ENCODE measurements around the gene NCKAP5. TPM values are rescaled to one million over a fixed set of nuclear protein-coding genes. Genes with fewer than 3 reads are reported as not detected.

The NCKAP5 gene
- polyA plus RNA-seq, 2 of the 4 experiments (the other 2 are of a cell fraction), result 3.0 to 4.1 TPM

DNA sequence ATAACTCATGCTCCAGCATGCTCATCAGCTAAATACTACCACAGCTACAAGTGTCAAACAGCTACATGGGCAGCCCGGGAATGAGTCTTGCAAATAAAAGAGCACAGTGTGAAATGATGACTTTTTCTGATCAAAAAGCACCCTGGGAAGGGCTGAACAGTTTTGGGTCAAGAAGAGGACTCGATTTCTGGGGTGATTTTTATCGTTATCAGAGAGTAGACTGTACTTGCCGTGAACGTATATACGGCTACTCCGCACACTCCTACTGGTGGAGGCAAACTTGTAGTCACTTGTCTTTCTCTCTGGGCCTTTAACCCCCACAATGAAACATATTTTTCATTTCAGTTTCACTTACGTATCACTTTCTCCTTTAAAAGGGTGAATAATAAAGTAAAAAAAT lies 54.4 kb downstream of the NCKAP5 start:
- POLR2A ChIA-PET, result no interaction called here
- ATAC-seq, result no peak
- Histone ChIP-seq H3K4me3 (no peak overlapping the region), H3K9me3 (no peaks in the 10 kb centered on the region), H3K27ac (no peak overlapping the region), H3K4me1 (no peaks in the 10 kb centered on the region), H3K4me2 (no peak overlapping the region)
- CTCF ChIA-PET, result interaction anchor here (1.1 to 1.5 kb wide), 4 partner anchors 9 to 28 kb away, joined by 3 to 6 read pairs (median 4); no protein-coding TSS in a partner anchor
- FAIRE-seq, result no peak
- no peak for DNase-seq (ENCODE audit: low read depth in 1 of 2, low spot score in 1 of 2)
- WGBS (ENCODE audit: missing lambda C conversion rate), result 73% methylated on average over 8 of the region's 8 CpGs
- TF ChIP-seq RARB (CRISPR knock-in tag; IDR thresholded peaks at IDR 0.05) (no peak), JUNB (IDR thresholded peaks at IDR 0.05) (no peak), KDM5A (IDR thresholded peaks at IDR 0.05) (no peak), GATA3 (IDR thresholded peaks at IDR 0.05; ENCODE audit: borderline replicate concordance) (no peak), EHF (CRISPR knock-in tag; IDR thresholded peaks at IDR 0.05) (no peak), PHF8 (IDR thresholded peaks at IDR 0.05; ENCODE audit: borderline replicate concordance, low read depth) (no peak), EHMT2 (IDR thresholded peaks at IDR 0.05; ENCODE audit: low read depth) (no peak), JUN (IDR thresholded peaks at IDR 0.05) (no peak), ZC3H11A (IDR thresholded peaks at IDR 0.05) (no peak), CHD2 (IDR thresholded peaks at IDR 0.05; ENCODE audit: low read length, partially characterized antibody) (no peak), FOSL2 (IDR thresholded peaks at IDR 0.05) (no peak), FOSL2 (CRISPR knock-in tag; IDR thresholded peaks at IDR 0.05) (no peak), RAD21 (conservative IDR thresholded peaks at IDR 0.05 in 1 of 2, IDR thresholded peaks at IDR 0.05 in 1 of 2) (no peak), TP53 (CRISPR knock-in tag; IDR thresholded peaks at IDR 0.05) (no peak), NFE2L2 (conservative IDR thresholded peaks at IDR 0.05; ENCODE audit: low read length) (no peak), FOSB (CRISPR knock-in tag; IDR thresholded peaks at IDR 0.05) (no peak), POLR2AphosphoS2 (conservative IDR thresholded peaks at IDR 0.05; ENCODE audit: low read length) (no peak)
- TF ChIP-seq, protein P1, sequence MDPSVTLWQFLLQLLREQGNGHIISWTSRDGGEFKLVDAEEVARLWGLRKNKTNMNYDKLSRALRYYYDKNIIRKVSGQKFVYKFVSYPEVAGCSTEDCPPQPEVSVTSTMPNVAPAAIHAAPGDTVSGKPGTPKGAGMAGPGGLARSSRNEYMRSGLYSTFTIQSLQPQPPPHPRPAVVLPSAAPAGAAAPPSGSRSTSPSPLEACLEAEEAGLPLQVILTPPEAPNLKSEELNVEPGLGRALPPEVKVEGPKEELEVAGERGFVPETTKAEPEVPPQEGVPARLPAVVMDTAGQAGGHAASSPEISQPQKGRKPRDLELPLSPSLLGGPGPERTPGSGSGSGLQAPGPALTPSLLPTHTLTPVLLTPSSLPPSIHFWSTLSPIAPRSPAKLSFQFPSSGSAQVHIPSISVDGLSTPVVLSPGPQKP (IDR thresholded peaks at IDR 0.05; ENCODE audit: low read depth, low read length), result no peak

DNA sequence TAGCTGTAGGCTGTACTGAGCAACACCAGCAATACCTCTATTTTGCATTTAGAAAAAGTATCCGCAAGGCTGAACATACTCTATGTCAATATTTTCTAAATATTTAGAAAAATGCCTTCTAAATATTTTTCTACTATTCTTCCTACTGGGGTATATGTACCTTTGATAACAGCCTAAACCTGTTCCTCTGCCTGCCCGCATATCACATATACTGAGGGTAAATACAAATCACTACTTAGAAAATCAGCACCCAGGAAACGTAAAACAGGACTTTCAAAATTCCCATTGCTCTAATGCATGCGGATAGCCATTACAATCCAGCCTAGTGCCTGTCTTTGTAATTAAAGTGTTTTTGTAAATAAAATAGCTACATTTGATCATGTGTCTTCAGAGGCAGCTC lies 56.1 kb downstream of the NCKAP5 start:
- no peaks in the 10 kb centered on the region for H3K4me1 ChIP-seq
- H3K27ac ChIP-seq, result no peak overlapping the region
- FAIRE-seq (no peak), DNase-seq (ENCODE audit: low read depth in 1 of 2, low spot score in 1 of 2) (no peak), ATAC-seq (no peak)
- H3K4me2 ChIP-seq, result no peak overlapping the region
- ChIA-PET CTCF (interaction anchor here (1.1 kb wide), 1 partner anchor 55 kb away, joined by 4 read pairs; no protein-coding TSS in a partner anchor), POLR2A (no interaction called here)
- TF ChIP-seq BHLHE40 (IDR thresholded peaks at IDR 0.05; ENCODE audit: low read depth, low read length), result no peak
- TF ChIP-seq, protein P2, sequence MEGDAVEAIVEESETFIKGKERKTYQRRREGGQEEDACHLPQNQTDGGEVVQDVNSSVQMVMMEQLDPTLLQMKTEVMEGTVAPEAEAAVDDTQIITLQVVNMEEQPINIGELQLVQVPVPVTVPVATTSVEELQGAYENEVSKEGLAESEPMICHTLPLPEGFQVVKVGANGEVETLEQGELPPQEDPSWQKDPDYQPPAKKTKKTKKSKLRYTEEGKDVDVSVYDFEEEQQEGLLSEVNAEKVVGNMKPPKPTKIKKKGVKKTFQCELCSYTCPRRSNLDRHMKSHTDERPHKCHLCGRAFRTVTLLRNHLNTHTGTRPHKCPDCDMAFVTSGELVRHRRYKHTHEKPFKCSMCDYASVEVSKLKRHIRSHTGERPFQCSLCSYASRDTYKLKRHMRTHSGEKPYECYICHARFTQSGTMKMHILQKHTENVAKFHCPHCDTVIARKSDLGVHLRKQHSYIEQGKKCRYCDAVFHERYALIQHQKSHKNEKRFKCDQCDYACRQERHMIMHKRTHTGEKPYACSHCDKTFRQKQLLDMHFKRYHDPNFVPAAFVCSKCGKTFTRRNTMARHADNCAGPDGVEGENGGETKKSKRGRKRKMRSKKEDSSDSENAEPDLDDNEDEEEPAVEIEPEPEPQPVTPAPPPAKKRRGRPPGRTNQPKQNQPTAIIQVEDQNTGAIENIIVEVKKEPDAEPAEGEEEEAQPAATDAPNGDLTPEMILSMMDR (IDR thresholded peaks at IDR 0.05), result no peak
- TF ChIP-seq KDM5A (IDR thresholded peaks at IDR 0.05), result no peak
- TF ChIP-seq PHF8 (IDR thresholded peaks at IDR 0.05; ENCODE audit: borderline replicate concordance, low read depth), result no peak
- no peak for TF ChIP-seq CHD2 (IDR thresholded peaks at IDR 0.05; ENCODE audit: low read length, partially characterized antibody)
- WGBS (ENCODE audit: missing lambda C conversion rate), result 86% methylated on average over 4 of the region's 4 CpGs
- H3K4me3 ChIP-seq, result no peak overlapping the region
- H3K9me3 ChIP-seq, result no peaks in the 10 kb centered on the region

DNA sequence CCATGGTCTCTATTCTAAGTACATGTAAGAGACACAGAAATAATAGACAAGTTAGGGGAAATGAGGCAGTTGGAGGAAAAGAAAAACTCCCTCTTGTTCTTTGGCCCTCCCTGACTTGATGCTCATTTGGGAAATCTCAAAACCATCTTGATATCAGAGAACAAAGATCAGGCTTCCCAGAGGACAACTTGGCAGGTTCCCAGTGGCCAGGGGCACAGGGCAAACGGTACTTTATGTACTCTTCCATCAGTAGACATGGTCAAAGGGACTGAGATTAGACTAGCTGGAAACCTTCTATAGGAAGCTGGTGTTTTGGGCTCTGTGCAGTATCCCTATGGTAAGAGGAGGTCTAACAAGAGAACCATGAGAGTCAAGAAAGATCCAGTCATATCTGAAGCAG lies 56.6 kb downstream of the NCKAP5 start:
- no peak overlapping the region for H3K4me2 ChIP-seq
- TF ChIP-seq KDM1A (IDR thresholded peaks at IDR 0.05; ENCODE audit: low read depth), result no peak
- no peak for TF ChIP-seq EHMT2 (IDR thresholded peaks at IDR 0.05; ENCODE audit: low read depth)
- TF ChIP-seq FOXS1 (CRISPR knock-in tag; IDR thresholded peaks at IDR 0.05), result no peak
- TF ChIP-seq, protein P3, sequence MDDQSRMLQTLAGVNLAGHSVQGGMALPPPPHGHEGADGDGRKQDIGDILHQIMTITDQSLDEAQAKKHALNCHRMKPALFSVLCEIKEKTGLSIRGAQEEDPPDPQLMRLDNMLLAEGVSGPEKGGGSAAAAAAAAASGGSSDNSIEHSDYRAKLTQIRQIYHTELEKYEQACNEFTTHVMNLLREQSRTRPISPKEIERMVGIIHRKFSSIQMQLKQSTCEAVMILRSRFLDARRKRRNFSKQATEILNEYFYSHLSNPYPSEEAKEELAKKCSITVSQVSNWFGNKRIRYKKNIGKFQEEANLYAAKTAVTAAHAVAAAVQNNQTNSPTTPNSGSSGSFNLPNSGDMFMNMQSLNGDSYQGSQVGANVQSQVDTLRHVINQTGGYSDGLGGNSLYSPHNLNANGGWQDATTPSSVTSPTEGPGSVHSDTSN (IDR thresholded peaks at IDR 0.05), result no peak
- no peak for TF ChIP-seq EHF (CRISPR knock-in tag; IDR thresholded peaks at IDR 0.05)
- no peak for TF ChIP-seq NFE2L2 (conservative IDR thresholded peaks at IDR 0.05; ENCODE audit: low read length)
- TF ChIP-seq, protein P4, sequence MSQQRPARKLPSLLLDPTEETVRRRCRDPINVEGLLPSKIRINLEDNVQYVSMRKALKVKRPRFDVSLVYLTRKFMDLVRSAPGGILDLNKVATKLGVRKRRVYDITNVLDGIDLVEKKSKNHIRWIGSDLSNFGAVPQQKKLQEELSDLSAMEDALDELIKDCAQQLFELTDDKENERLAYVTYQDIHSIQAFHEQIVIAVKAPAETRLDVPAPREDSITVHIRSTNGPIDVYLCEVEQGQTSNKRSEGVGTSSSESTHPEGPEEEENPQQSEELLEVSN (IDR thresholded peaks at IDR 0.05; ENCODE audit: borderline replicate concordance, low read depth), result no peak
- no peak for TF ChIP-seq RFX5 (IDR thresholded peaks at IDR 0.05)
- no peak for TF ChIP-seq NPAS2 (CRISPR knock-in tag; IDR thresholded peaks at IDR 0.05; ENCODE audit: borderline replicate concordance)
- TF ChIP-seq ESRRA (IDR thresholded peaks at IDR 0.05; ENCODE audit: borderline replicate concordance, low read length), result no peak
- no peak for TF ChIP-seq CHD4 (IDR thresholded peaks at IDR 0.05; ENCODE audit: borderline replicate concordance)
- TF ChIP-seq HEYL (CRISPR knock-in tag; IDR thresholded peaks at IDR 0.05), result no peak
- TF ChIP-seq, protein P2 (IDR thresholded peaks at IDR 0.05), result no peak
- no peak for ATAC-seq
- H3K4me3 ChIP-seq, result no peak overlapping the region
- H3K27ac ChIP-seq, result no peak overlapping the region
- no peak for FAIRE-seq
- H3K4me1 ChIP-seq, result no peaks in the 10 kb centered on the region
- 0% methylated on average over 1 of the region's 1 CpG for WGBS (ENCODE audit: missing lambda C conversion rate)
- H3K9me3 ChIP-seq, result no peaks in the 10 kb centered on the region
- ChIA-PET POLR2A (no interaction called here), CTCF (interaction anchor here (1.1 kb wide), 1 partner anchor 54 kb away, joined by 4 read pairs; no protein-coding TSS in a partner anchor)
- DNase-seq (ENCODE audit: low read depth in 1 of 2, low spot score in 1 of 2), result no peak

Data from A549 (cell line).